Activated T-cell treated with anti-CD3 and anti-CD28 coated beads, Interleukin-2, amount 50 U/mL, for 24 hours (primary cell): ENCODE data around the gene EML1.

Source experiments
- DNase-seq: peaks from one replicate; pipeline ENCODE4 v3.0.0-alpha.2; 2020
- H3K27ac Mint-ChIP-seq: 2 replicates; pipeline ENCODE4 v1.8.0; 2020; ENCODE audit warnings: mild to moderate bottlenecking, mixed read lengths
- H3K27me3 Mint-ChIP-seq: 2 replicates; pipeline ENCODE4 v1.8.0; 2020; ENCODE audit warnings: mixed read lengths
- H3K36me3 Mint-ChIP-seq: 2 replicates; pipeline ENCODE4 v1.8.0; 2020; ENCODE audit warnings: low read depth, mixed read lengths
- H3K4me1 Mint-ChIP-seq: 2 replicates; pipeline ENCODE4 v1.8.0; 2020; ENCODE audit warnings: low read depth, mixed read lengths
- H3K4me3 Mint-ChIP-seq: 2 replicates; pipeline ENCODE4 v1.8.0; 2020; ENCODE audit warnings: mild to moderate bottlenecking, moderate library complexity, mixed read lengths
- H3K9me3 Mint-ChIP-seq: 2 replicates; pipeline ENCODE4 v1.8.0; 2020; ENCODE audit warnings: mixed read lengths

The EML1 gene

GRCh38 chr14:99991331-99991730 is 198.1 kb downstream of the EML1 start:
- no peaks in the 10 kb centered on the region for H3K9me3 Mint-ChIP-seq
- DNase-seq, result no peak
- H3K4me3 Mint-ChIP-seq, result no peak overlapping the region
- no peaks in the 10 kb centered on the region for H3K36me3 Mint-ChIP-seq
- no peak overlapping the region for H3K27ac Mint-ChIP-seq
- peaks cover 11% of the 10 kb centered on the region for H3K4me1 Mint-ChIP-seq
- H3K27me3 Mint-ChIP-seq, result no peaks in the 10 kb centered on the region
